Endothelial cell of umbilical vein (primary cell): Measurements from ENCODE around the gene SPIRE1. TPM values are rescaled to one million over a fixed set of nuclear protein-coding genes. Genes with fewer than 3 reads are reported as not detected.

ENCODE experiments used
- BruUV-seq: library from RNA; stranded (reverse); fragments of 400-500 nt; replicated peaks from 2 replicates; lab custom pipeline; 2021; lab: Mats Ljungman, UMichigan
- CTCF ChIA-PET: fragments of 300-600, 350-600 bp; sonication (Branson Sonifier 250); formaldehyde crosslinking; loops from one replicate; lab custom pipeline; 2021; ENCODE audit warnings: antibody characterized with exemption, inconsistent platforms; lab: Charles Lee
- POLR2A ChIA-PET: fragments of 300-600, 350-600 bp; sonication (Branson Sonifier 250); formaldehyde crosslinking; loops from one replicate; lab custom pipeline; 2021; ENCODE audit warnings: antibody characterized with exemption, inconsistent platforms; lab: Charles Lee
- DNase-seq: peaks from one replicate; pipeline ENCODE4 v3.0.0-alpha.2; 2011; ENCODE audit warnings: low read depth, low spot score
- FAIRE-seq: peaks from 2 replicates; lab custom pipeline; 2011; peaks lifted over from hg19 to GRCh38; lab: Jason Lieb, UNC
- H2AFZ ChIP-seq: 2 replicates; pipeline ENCODE4 v1.6.0; 2012; ENCODE audit warnings: low read depth, low read length, control low read depth, inconsistent platforms
- H3K27ac ChIP-seq: 2 replicates; pipeline ENCODE4 v1.5.1; 2011; ENCODE audit warnings: low read depth, mild to moderate bottlenecking, control low read depth, low read length, moderate library complexity; ENCODE audit not compliant: insufficient read depth
- H3K27me3 ChIP-seq, 2 experiments: 2 replicates each; pipeline versions ENCODE4 v1.6.0 to v1.6.1; 2011; ENCODE audit warnings: low read length in 2 of 2, mixed read lengths in 1 of 2; ENCODE audit not compliant: control insufficient read depth in 2 of 2, insufficient read depth in 2 of 2
- H3K36me3 ChIP-seq, 2 experiments: 2 replicates in 1 of 2; 3 replicates in 1 of 2; pipeline ENCODE4 v1.5.1; 2011; ENCODE audit warnings: low read length in 2 of 2, mild to moderate bottlenecking in 1 of 2, moderate library complexity in 1 of 2; ENCODE audit not compliant: control insufficient read depth in 2 of 2, insufficient read depth in 2 of 2; ENCODE audit errors: extremely low read depth in 1 of 2
- H3K4me1 ChIP-seq: 3 replicates; pipeline ENCODE4 v1.5.1; 2011; ENCODE audit warnings: mild to moderate bottlenecking, low read length; ENCODE audit not compliant: control insufficient read depth, insufficient read depth; ENCODE audit errors: extremely low read depth
- H3K4me2 ChIP-seq: 2 replicates; pipeline ENCODE4 v1.6.1; 2011; ENCODE audit warnings: low read length, control low read depth, mixed read lengths; ENCODE audit not compliant: insufficient read depth
- H3K4me3 ChIP-seq, 3 experiments: fragments of 200-600 bp in 1 of 3; sonication (generic), shearing (Covaris generic) in 1 of 3; replicated peaks in 1 of 3; 2 replicates each; pipeline ENCODE4 v1.5.1; 2011 to 2016; ENCODE audit warnings: control low read depth in 3 of 3, low read length in 3 of 3, mild to moderate bottlenecking in 2 of 3, inconsistent platforms in 1 of 3, low read depth in 1 of 3, moderate library complexity in 1 of 3; ENCODE audit not compliant: insufficient read depth in 1 of 3
- H3K79me2 ChIP-seq: 2 replicates; pipeline ENCODE4 v1.6.0; 2012; ENCODE audit warnings: low read length, inconsistent platforms; ENCODE audit not compliant: control insufficient read depth, insufficient read depth
- H3K9ac ChIP-seq: replicated peaks from 2 replicates; pipeline ENCODE3; 2011; ENCODE audit warnings: low read length, control low read depth; ENCODE audit not compliant: insufficient read depth; ENCODE audit errors: extremely low read depth
- H3K9me1 ChIP-seq: replicated peaks from 3 replicates; pipeline ENCODE4 v1.6.0; 2011; ENCODE audit warnings: mild to moderate bottlenecking, low read length; ENCODE audit not compliant: control insufficient read depth, insufficient read depth; ENCODE audit errors: extremely low read depth
- H3K9me3 ChIP-seq: replicated peaks from 2 replicates; pipeline ENCODE4 v1.5.1; 2012; ENCODE audit warnings: low read length, inconsistent platforms; ENCODE audit not compliant: control insufficient read depth, insufficient read depth
- H4K20me1 ChIP-seq: replicated peaks from 2 replicates; pipeline ENCODE3; 2011; ENCODE audit warnings: mild to moderate bottlenecking, low read length; ENCODE audit not compliant: control insufficient read depth, insufficient read depth; ENCODE audit errors: extremely low read depth
- CTCF ChIP-seq, 2 donors: IDR thresholded peaks; 1 replicate in 1 of 2; 2 replicates in 1 of 2; pipeline ENCODE4 v1.5.1; 2011; ENCODE audit warnings: low read length in 2 of 2, mild to moderate bottlenecking in 2 of 2, moderate library complexity in 2 of 2, control low read depth in 1 of 2, inconsistent platforms in 1 of 2, low read depth in 1 of 2; ENCODE audit not compliant: insufficient read depth in 1 of 2; ENCODE audit errors: extremely low read depth in 1 of 2
- EZH2 ChIP-seq: IDR thresholded peaks from 2 replicates; pipeline ENCODE4 v1.6.1; 2012; ENCODE audit warnings: borderline replicate concordance, low read depth, mild to moderate bottlenecking, moderate library complexity, low read length, inconsistent platforms; ENCODE audit not compliant: severe bottlenecking
- FOS ChIP-seq: IDR thresholded peaks from 2 replicates; pipeline ENCODE4 v1.6.1; 2011; ENCODE audit warnings: mild to moderate bottlenecking, low read length, moderate library complexity, borderline replicate concordance; ENCODE audit not compliant: insufficient read depth
- GATA2 ChIP-seq: IDR thresholded peaks from 2 replicates; pipeline ENCODE4 v1.7.0; 2011; ENCODE audit warnings: low read depth, mild to moderate bottlenecking, moderate library complexity, mixed read lengths, low read length; ENCODE audit not compliant: insufficient read length, insufficient read depth
- JUN ChIP-seq: IDR thresholded peaks from 2 replicates; pipeline ENCODE4 v1.6.1; 2011; ENCODE audit warnings: borderline replicate concordance, low read depth; ENCODE audit not compliant: insufficient read length, insufficient read depth
- MAX ChIP-seq: IDR thresholded peaks from 2 replicates; pipeline ENCODE4 v1.6.1; 2011; ENCODE audit not compliant: insufficient read depth, insufficient read length
- MYC ChIP-seq: IDR thresholded peaks from one replicate; pipeline ENCODE4 v1.6.1; 2011; ENCODE audit warnings: mild to moderate bottlenecking, low read depth, low read length
- POLR2A ChIP-seq: IDR thresholded peaks from 2 replicates; pipeline ENCODE4 v1.6.1; 2012; ENCODE audit warnings: low read depth, mild to moderate bottlenecking, control low read depth, low read length
- POLR2AphosphoS5 ChIP-seq: IDR thresholded peaks from 2 replicates; pipeline ENCODE4 v1.6.1; 2012; ENCODE audit warnings: low read depth, mild to moderate bottlenecking, control low read depth, low read length, moderate library complexity; ENCODE audit not compliant: insufficient read depth
- dilution Hi-C: fragments of 300-500 bp; cut with MboI; formaldehyde crosslinking; loops from one replicate; pipeline ENCODE4 v1.15.0; 2019; ENCODE audit warnings: low sequenced_read_pairs; ENCODE audit not compliant: extremely low pct_ligation_motif_present
- intact Hi-C: fragments of 100-400 bp; cut with micrococcal nuclease; formaldehyde crosslinking; loops from one replicate; pipeline ENCODE4 v1.10.0; 2022
- polyA plus RNA-seq, 4 experiments: library from polyadenylated mRNA; depleted of rRNA in 3 of 4; stranded (reverse) in 3 of 4; unstranded in 1 of 4; fragments of >200 nt; gene quantifications; 2 replicates each; pipeline versions ENCODE4 v1.2.1 to v1.2.3, GENCODE V29; 2011 to 2012; ENCODE audit warnings: missing spikeins in 1 of 4
- total RNA-seq: library from RNA; stranded (reverse); gene quantifications from 2 replicates; pipeline ENCODE4 v1.2.3, GENCODE V29; 2021

SPIRE1 gene
- total and polyA plus RNA-seq, 2 donors (not counting 3 experiments of a cell fraction or from before 2014, with no cell fraction given): 13.1 to 44.0 TPM

- intact Hi-C loops (no loop called here), dilution Hi-C loops (no loop called here)
- DNase-seq: no peak
- H3K4me1 ChIP-seq: peaks cover 3% of the 10 kb centered on the region
- H3K9me1 ChIP-seq: no peaks in the 10 kb centered on the region
- H3K27me3 ChIP-seq: no peaks in the 10 kb centered on the region
- H3K4me3 ChIP-seq: no peak overlapping the region
- H3K9ac ChIP-seq: no peak overlapping the region
- H3K27ac ChIP-seq: no peak overlapping the region
- peaks cover 0 to 3% of the 10 kb centered on the region in 2 experiments for H3K36me3 ChIP-seq
- H4K20me1 ChIP-seq: no peaks in the 10 kb centered on the region
- no peaks in the 10 kb centered on the region for H3K9me3 ChIP-seq
- POLR2A ChIA-PET: interaction anchor here (1.0 kb wide), 1 partner anchor 13 kb away, joined by 3 read pairs; no protein-coding TSS in a partner anchor
- no peaks in the 10 kb centered on the region for H3K79me2 ChIP-seq
- CTCF ChIA-PET: interaction anchor here (1.5 kb wide), 1 partner anchor 364 kb away, joined by 3 read pairs; no protein-coding TSS in a partner anchor
- FAIRE-seq: no peak
- no TSS peak for BruUV-seq
- TF ChIP-seq MAX (no peak), CTCF (IDR thresholded peaks at IDR 0.05; ENCODE audit: extremely low read depth in 1 of 2, insufficient read depth in 1 of 2, low read depth in 1 of 2, low read length in 2 of 2) (no peak), MYC (no peak)
- no peak overlapping the region for H3K4me2 ChIP-seq
- no peak overlapping the region for H2AFZ ChIP-seq
Measured at GRCh38 chr18:12692206-12692605, 34.3 kb upstream of the SPIRE1 start.

- H3K4me3 ChIP-seq: no peak overlapping the region
- dilution Hi-C loops: no loop called here
- ChIA-PET POLR2A (no interaction called here), CTCF (interaction anchor here (0.5 kb wide), 1 partner anchor 27 kb away, joined by 3 read pairs; no protein-coding TSS in a partner anchor)
- H4K20me1 ChIP-seq: no peaks in the 10 kb centered on the region
- FAIRE-seq (no peak), DNase-seq (no peak)
- BruUV-seq: no TSS peak
- H3K4me1 ChIP-seq: peaks cover 3% of the 10 kb centered on the region
- H3K79me2 ChIP-seq: no peaks in the 10 kb centered on the region
- H3K4me2 ChIP-seq: no peak overlapping the region
- no peak overlapping the region for H2AFZ ChIP-seq
- no peak overlapping the region for H3K27ac ChIP-seq
- no peak for TF ChIP-seq GATA2
- no peak for TF ChIP-seq EZH2
- no peak for TF ChIP-seq MAX
- TF ChIP-seq POLR2AphosphoS5: no peak
- no peak for TF ChIP-seq POLR2A
- TF ChIP-seq MYC: no peak
- no peak for TF ChIP-seq JUN
- no peak for TF ChIP-seq CTCF (IDR thresholded peaks at IDR 0.05; ENCODE audit: extremely low read depth in 1 of 2, insufficient read depth in 1 of 2, low read depth in 1 of 2, low read length in 2 of 2)
- TF ChIP-seq FOS: no peak
- no peaks in the 10 kb centered on the region for H3K27me3 ChIP-seq
- H3K36me3 ChIP-seq: peaks cover 0 to 5% of the 10 kb centered on the region in 2 experiments
- no peak overlapping the region for H3K9ac ChIP-seq
- H3K9me3 ChIP-seq: no peaks in the 10 kb centered on the region
- H3K9me1 ChIP-seq: no peaks in the 10 kb centered on the region
- intact Hi-C loops: no loop called here
Measured at GRCh38 chr18:12689256-12689850, 31.4 kb upstream of the SPIRE1 start.
